Endothelial cell of umbilical vein (primary cell): ENCODE results near the gene USE1. TPM values are rescaled to one million over a fixed set of nuclear protein-coding genes. Genes with fewer than 3 reads are reported as not detected.

Source experiments
- BruUV-seq: library from RNA; stranded (reverse); fragments of 400-500 nt; replicated peaks from 2 replicates; lab custom pipeline; 2021; lab: Mats Ljungman, UMichigan
- CTCF ChIA-PET: fragments of 300-600, 350-600 bp; sonication (Branson Sonifier 250); formaldehyde crosslinking; loops from one replicate; lab custom pipeline; 2021; ENCODE audit warnings: antibody characterized with exemption, inconsistent platforms; lab: Charles Lee
- POLR2A ChIA-PET: fragments of 300-600, 350-600 bp; sonication (Branson Sonifier 250); formaldehyde crosslinking; loops from one replicate; lab custom pipeline; 2021; ENCODE audit warnings: antibody characterized with exemption, inconsistent platforms; lab: Charles Lee
- DNase-seq: peaks from one replicate; pipeline ENCODE4 v3.0.0-alpha.2; 2011; ENCODE audit warnings: low read depth, low spot score
- FAIRE-seq: peaks from 2 replicates; lab custom pipeline; 2011; peaks lifted over from hg19 to GRCh38; lab: Jason Lieb, UNC
- H2AFZ ChIP-seq: 2 replicates; pipeline ENCODE4 v1.6.0; 2012; ENCODE audit warnings: low read depth, low read length, control low read depth, inconsistent platforms
- H3K27ac ChIP-seq: 2 replicates; pipeline ENCODE4 v1.5.1; 2011; ENCODE audit warnings: low read depth, mild to moderate bottlenecking, control low read depth, low read length, moderate library complexity; ENCODE audit not compliant: insufficient read depth
- H3K27me3 ChIP-seq, 2 experiments: 2 replicates each; pipeline versions ENCODE4 v1.6.0 to v1.6.1; 2011; ENCODE audit warnings: low read length in 2 of 2, mixed read lengths in 1 of 2; ENCODE audit not compliant: control insufficient read depth in 2 of 2, insufficient read depth in 2 of 2
- H3K36me3 ChIP-seq, 2 experiments: 2 replicates in 1 of 2; 3 replicates in 1 of 2; pipeline ENCODE4 v1.5.1; 2011; ENCODE audit warnings: low read length in 2 of 2, mild to moderate bottlenecking in 1 of 2, moderate library complexity in 1 of 2; ENCODE audit not compliant: control insufficient read depth in 2 of 2, insufficient read depth in 2 of 2; ENCODE audit errors: extremely low read depth in 1 of 2
- H3K4me1 ChIP-seq: 3 replicates; pipeline ENCODE4 v1.5.1; 2011; ENCODE audit warnings: mild to moderate bottlenecking, low read length; ENCODE audit not compliant: control insufficient read depth, insufficient read depth; ENCODE audit errors: extremely low read depth
- H3K4me2 ChIP-seq: 2 replicates; pipeline ENCODE4 v1.6.1; 2011; ENCODE audit warnings: low read length, control low read depth, mixed read lengths; ENCODE audit not compliant: insufficient read depth
- H3K4me3 ChIP-seq, 3 experiments: fragments of 200-600 bp in 1 of 3; sonication (generic), shearing (Covaris generic) in 1 of 3; replicated peaks in 1 of 3; 2 replicates each; pipeline ENCODE4 v1.5.1; 2011 to 2016; ENCODE audit warnings: control low read depth in 3 of 3, low read length in 3 of 3, mild to moderate bottlenecking in 2 of 3, inconsistent platforms in 1 of 3, low read depth in 1 of 3, moderate library complexity in 1 of 3; ENCODE audit not compliant: insufficient read depth in 1 of 3
- H3K79me2 ChIP-seq: 2 replicates; pipeline ENCODE4 v1.6.0; 2012; ENCODE audit warnings: low read length, inconsistent platforms; ENCODE audit not compliant: control insufficient read depth, insufficient read depth
- H3K9ac ChIP-seq: replicated peaks from 2 replicates; pipeline ENCODE3; 2011; ENCODE audit warnings: low read length, control low read depth; ENCODE audit not compliant: insufficient read depth; ENCODE audit errors: extremely low read depth
- H3K9me1 ChIP-seq: replicated peaks from 3 replicates; pipeline ENCODE4 v1.6.0; 2011; ENCODE audit warnings: mild to moderate bottlenecking, low read length; ENCODE audit not compliant: control insufficient read depth, insufficient read depth; ENCODE audit errors: extremely low read depth
- H3K9me3 ChIP-seq: replicated peaks from 2 replicates; pipeline ENCODE4 v1.5.1; 2012; ENCODE audit warnings: low read length, inconsistent platforms; ENCODE audit not compliant: control insufficient read depth, insufficient read depth
- H4K20me1 ChIP-seq: replicated peaks from 2 replicates; pipeline ENCODE3; 2011; ENCODE audit warnings: mild to moderate bottlenecking, low read length; ENCODE audit not compliant: control insufficient read depth, insufficient read depth; ENCODE audit errors: extremely low read depth
- EZH2 ChIP-seq: IDR thresholded peaks from 2 replicates; pipeline ENCODE4 v1.6.1; 2012; ENCODE audit warnings: borderline replicate concordance, low read depth, mild to moderate bottlenecking, moderate library complexity, low read length, inconsistent platforms; ENCODE audit not compliant: severe bottlenecking
- FOS ChIP-seq: IDR thresholded peaks from 2 replicates; pipeline ENCODE4 v1.6.1; 2011; ENCODE audit warnings: mild to moderate bottlenecking, low read length, moderate library complexity, borderline replicate concordance; ENCODE audit not compliant: insufficient read depth
- GATA2 ChIP-seq: IDR thresholded peaks from 2 replicates; pipeline ENCODE4 v1.7.0; 2011; ENCODE audit warnings: low read depth, mild to moderate bottlenecking, moderate library complexity, mixed read lengths, low read length; ENCODE audit not compliant: insufficient read length, insufficient read depth
- JUN ChIP-seq: IDR thresholded peaks from 2 replicates; pipeline ENCODE4 v1.6.1; 2011; ENCODE audit warnings: borderline replicate concordance, low read depth; ENCODE audit not compliant: insufficient read length, insufficient read depth
- MAX ChIP-seq: IDR thresholded peaks from 2 replicates; pipeline ENCODE4 v1.6.1; 2011; ENCODE audit not compliant: insufficient read depth, insufficient read length
- MYC ChIP-seq: IDR thresholded peaks from one replicate; pipeline ENCODE4 v1.6.1; 2011; ENCODE audit warnings: mild to moderate bottlenecking, low read depth, low read length
- POLR2A ChIP-seq: IDR thresholded peaks from 2 replicates; pipeline ENCODE4 v1.6.1; 2012; ENCODE audit warnings: low read depth, mild to moderate bottlenecking, control low read depth, low read length
- POLR2AphosphoS5 ChIP-seq: IDR thresholded peaks from 2 replicates; pipeline ENCODE4 v1.6.1; 2012; ENCODE audit warnings: low read depth, mild to moderate bottlenecking, control low read depth, low read length, moderate library complexity; ENCODE audit not compliant: insufficient read depth
- dilution Hi-C: fragments of 300-500 bp; cut with MboI; formaldehyde crosslinking; loops from one replicate; pipeline ENCODE4 v1.15.0; 2019; ENCODE audit warnings: low sequenced_read_pairs; ENCODE audit not compliant: extremely low pct_ligation_motif_present
- intact Hi-C: fragments of 100-400 bp; cut with micrococcal nuclease; formaldehyde crosslinking; loops from one replicate; pipeline ENCODE4 v1.10.0; 2022
- polyA plus RNA-seq, 4 experiments: library from polyadenylated mRNA; depleted of rRNA in 3 of 4; stranded (reverse) in 3 of 4; unstranded in 1 of 4; fragments of >200 nt; gene quantifications; 2 replicates each; pipeline versions ENCODE4 v1.2.1 to v1.2.3, GENCODE V29; 2011 to 2012; ENCODE audit warnings: missing spikeins in 1 of 4
- total RNA-seq: library from RNA; stranded (reverse); gene quantifications from 2 replicates; pipeline ENCODE4 v1.2.3, GENCODE V29; 2021
- TF ChIP-seq, protein P1 (sequence below), 2 donors: IDR thresholded peaks; 1 replicate in 1 of 2; 2 replicates in 1 of 2; pipeline ENCODE4 v1.5.1; 2011; ENCODE audit warnings: low read length in 2 of 2, mild to moderate bottlenecking in 2 of 2, moderate library complexity in 2 of 2, control low read depth in 1 of 2, inconsistent platforms in 1 of 2, low read depth in 1 of 2; ENCODE audit not compliant: insufficient read depth in 1 of 2; ENCODE audit errors: extremely low read depth in 1 of 2

USE1 gene
- total and polyA plus RNA-seq, 2 donors (not counting 3 experiments of a cell fraction or from before 2014, with no cell fraction given), result 21.3 to 27.6 TPM

GRCh38 chr19:17260842-17261325, 45.7 kb downstream of the USE1 start:
- no peaks in the 10 kb centered on the region for H4K20me1 ChIP-seq
- DNase-seq (peak; percentile 74), FAIRE-seq (peak; percentile 83)
- H3K4me3 ChIP-seq, result no peak overlapping the region
- BruUV-seq, result no TSS peak
- no peak overlapping the region for H3K27ac ChIP-seq
- no peaks in the 10 kb centered on the region for H3K9me1 ChIP-seq
- ChIA-PET CTCF (interaction anchor here (0.6 to 3.1 kb wide), 14 partner anchors 10 to 192 kb away, joined by 3 to 28 read pairs (median 4); partner anchors contain the start of gene ANKLE1), POLR2A (no interaction called here)
- no peak overlapping the region for H3K4me2 ChIP-seq
- dilution Hi-C loops (no loop called here), intact Hi-C loops (loop anchor here (1.0 kb wide), 2 partner anchors 21 to 194 kb away; no protein-coding TSS in a partner anchor)
- H3K27me3 ChIP-seq, result no peaks in the 10 kb centered on the region
- peaks cover 0 to 21% of the 10 kb centered on the region in 2 experiments for H3K36me3 ChIP-seq
- no peak overlapping the region for H2AFZ ChIP-seq
- H3K4me1 ChIP-seq, result peaks cover 13% of the 10 kb centered on the region
- no peak for TF ChIP-seq MYC
- TF ChIP-seq, protein P1, sequence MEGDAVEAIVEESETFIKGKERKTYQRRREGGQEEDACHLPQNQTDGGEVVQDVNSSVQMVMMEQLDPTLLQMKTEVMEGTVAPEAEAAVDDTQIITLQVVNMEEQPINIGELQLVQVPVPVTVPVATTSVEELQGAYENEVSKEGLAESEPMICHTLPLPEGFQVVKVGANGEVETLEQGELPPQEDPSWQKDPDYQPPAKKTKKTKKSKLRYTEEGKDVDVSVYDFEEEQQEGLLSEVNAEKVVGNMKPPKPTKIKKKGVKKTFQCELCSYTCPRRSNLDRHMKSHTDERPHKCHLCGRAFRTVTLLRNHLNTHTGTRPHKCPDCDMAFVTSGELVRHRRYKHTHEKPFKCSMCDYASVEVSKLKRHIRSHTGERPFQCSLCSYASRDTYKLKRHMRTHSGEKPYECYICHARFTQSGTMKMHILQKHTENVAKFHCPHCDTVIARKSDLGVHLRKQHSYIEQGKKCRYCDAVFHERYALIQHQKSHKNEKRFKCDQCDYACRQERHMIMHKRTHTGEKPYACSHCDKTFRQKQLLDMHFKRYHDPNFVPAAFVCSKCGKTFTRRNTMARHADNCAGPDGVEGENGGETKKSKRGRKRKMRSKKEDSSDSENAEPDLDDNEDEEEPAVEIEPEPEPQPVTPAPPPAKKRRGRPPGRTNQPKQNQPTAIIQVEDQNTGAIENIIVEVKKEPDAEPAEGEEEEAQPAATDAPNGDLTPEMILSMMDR (IDR thresholded peaks at IDR 0.05; ENCODE audit: extremely low read depth in 1 of 2, insufficient read depth in 1 of 2, low read depth in 1 of 2, low read length in 2 of 2), result peak; percentile 93 to 97
- no peak for TF ChIP-seq JUN
- H3K79me2 ChIP-seq, result no peaks in the 10 kb centered on the region
- no peak overlapping the region for H3K9ac ChIP-seq
- H3K9me3 ChIP-seq, result no peaks in the 10 kb centered on the region

DNA sequence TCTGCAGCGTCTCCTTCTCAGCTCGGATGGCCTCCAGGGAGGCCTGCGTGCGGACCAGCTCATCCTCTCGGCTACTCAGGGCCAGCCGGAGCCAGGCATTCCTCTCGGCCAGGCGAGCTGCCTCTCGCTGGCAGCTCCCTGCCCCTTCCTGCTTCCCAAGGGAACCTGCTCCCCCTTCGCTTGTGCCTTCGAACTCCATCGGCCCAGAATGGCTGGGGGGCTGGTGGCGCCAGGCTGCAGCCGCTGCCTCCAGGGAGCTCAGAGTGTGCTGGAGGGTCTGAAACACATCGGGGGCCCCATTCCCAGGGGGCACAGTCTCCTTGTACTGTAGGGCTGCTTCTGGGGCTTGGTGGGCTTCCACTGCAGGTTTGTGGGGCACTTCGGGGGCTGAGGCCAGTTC, 47.4 kb downstream of the USE1 start:
- dilution Hi-C loops, result no loop called here
- POLR2A ChIA-PET, result no interaction called here
- peaks cover under 1% of the 10 kb centered on the region for H3K79me2 ChIP-seq
- no peak overlapping the region for H3K4me2 ChIP-seq
- TF ChIP-seq FOS, result no peak
- TF ChIP-seq EZH2, result no peak
- TF ChIP-seq POLR2A, result no peak
- no peak for TF ChIP-seq JUN
- no peak for TF ChIP-seq MYC
- no peak for TF ChIP-seq MAX
- no peak for TF ChIP-seq POLR2AphosphoS5
- TF ChIP-seq, protein P1 (IDR thresholded peaks at IDR 0.05; ENCODE audit: extremely low read depth in 1 of 2, insufficient read depth in 1 of 2, low read depth in 1 of 2, low read length in 2 of 2), result no peak
- no peak for TF ChIP-seq GATA2
- H3K27ac ChIP-seq, result no peak overlapping the region
- no peak overlapping the region for H3K9ac ChIP-seq
- no peaks in the 10 kb centered on the region for H3K9me3 ChIP-seq
- no TSS peak for BruUV-seq
- H2AFZ ChIP-seq, result no peak overlapping the region
- no peaks in the 10 kb centered on the region for H4K20me1 ChIP-seq
- no peak overlapping the region for H3K4me3 ChIP-seq
- H3K4me1 ChIP-seq, result peaks cover 13% of the 10 kb centered on the region
- peaks cover 0 to 14% of the 10 kb centered on the region in 2 experiments for H3K36me3 ChIP-seq
- CTCF ChIA-PET, result interaction anchor here (1.3 to 1.5 kb wide), 2 partner anchors 8 to 27 kb away, joined by 3 to 4 read pairs; no protein-coding TSS in a partner anchor
- H3K9me1 ChIP-seq, result no peaks in the 10 kb centered on the region
- FAIRE-seq (no peak), DNase-seq (no peak)
- intact Hi-C loops, result no loop called here
- H3K27me3 ChIP-seq, result no peaks in the 10 kb centered on the region
